Activated naive CD8-positive, alpha-beta T cell treated with anti-CD3 and anti-CD28 coated beads, Interleukin-2, amount 50 U/mL, for 24 hours (primary cell): ENCODE data around the gene ABCA4.
A peak's percentile ranks its signal among the peaks of the same experiment; 100 is the strongest.

Experiments
- ATAC-seq: fragments of 150-1000 bp; cut with Tn5 transposase; one replicate; pipeline ENCODE4 v1.10.0; 2021
- DNase-seq: peaks from one replicate; pipeline ENCODE4 v3.0.0; 2021
- H3K27ac Mint-ChIP-seq: one replicate; pipeline ENCODE4 v1.8.0; 2021; ENCODE audit warnings: mild to moderate bottlenecking, mixed read lengths
- H3K27me3 Mint-ChIP-seq: one replicate; pipeline ENCODE4 v1.8.0; 2021; ENCODE audit warnings: mixed read lengths
- H3K36me3 Mint-ChIP-seq: one replicate; pipeline ENCODE4 v1.8.0; 2021; ENCODE audit warnings: low read depth, mixed read lengths
- H3K4me1 Mint-ChIP-seq: one replicate; pipeline ENCODE4 v1.8.0; 2021; ENCODE audit warnings: mixed read lengths
- H3K4me3 Mint-ChIP-seq: one replicate; pipeline ENCODE4 v1.8.0; 2021; ENCODE audit warnings: mild to moderate bottlenecking, moderate library complexity, mixed read lengths
- H3K9me3 Mint-ChIP-seq: one replicate; pipeline ENCODE4 v1.8.0; 2021; ENCODE audit warnings: mixed read lengths

The ABCA4 gene

DNA sequence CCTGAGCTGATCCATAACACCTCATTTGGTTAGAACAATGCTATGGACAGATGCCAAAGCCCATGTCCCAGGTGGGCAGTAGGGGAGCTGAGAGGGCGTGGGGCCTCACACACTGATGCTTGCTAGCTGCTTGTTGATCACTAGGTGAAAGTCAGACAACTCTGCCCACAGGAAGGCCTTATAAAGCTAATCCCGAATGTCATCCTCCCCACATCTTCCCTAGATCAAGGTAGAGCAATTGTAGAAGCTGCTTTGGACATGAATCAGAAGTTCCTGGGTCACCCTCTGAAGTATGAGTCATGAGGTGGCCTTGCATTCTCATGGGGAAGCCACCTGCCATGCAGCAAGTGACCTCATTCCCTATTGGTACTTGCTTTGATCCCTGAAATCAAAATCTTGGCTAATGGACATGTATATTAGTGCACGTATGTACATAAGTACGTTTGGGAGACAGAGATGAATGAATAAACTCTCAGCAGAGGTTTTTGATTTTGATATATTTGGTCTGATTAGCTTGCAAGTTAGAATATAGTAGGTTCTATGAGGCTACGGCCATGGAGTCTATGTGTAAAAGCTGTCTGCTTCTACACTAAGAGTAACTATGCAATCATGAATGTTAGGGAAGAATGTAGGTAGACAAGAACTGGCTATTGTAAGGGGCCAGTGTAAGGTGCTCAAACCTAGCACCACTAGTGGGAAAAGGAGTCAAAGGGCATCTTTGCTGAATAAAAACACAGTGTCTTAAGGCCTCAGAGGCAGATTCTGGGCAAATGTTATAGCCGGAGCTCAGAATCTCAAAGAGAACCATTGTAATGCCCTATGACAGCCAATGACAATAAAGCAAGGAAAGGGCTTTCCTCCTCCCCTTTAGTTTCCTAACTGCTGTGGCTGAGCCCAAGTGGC is 52.6 kb downstream of the ABCA4 start:
- H3K9me3 Mint-ChIP-seq, result no peaks in the 10 kb centered on the region
- no peaks in the 10 kb centered on the region for H3K27me3 Mint-ChIP-seq
- H3K27ac Mint-ChIP-seq, result no peak overlapping the region
- H3K4me3 Mint-ChIP-seq, result no peak overlapping the region
- no peak for DNase-seq
- H3K36me3 Mint-ChIP-seq, result no peaks in the 10 kb centered on the region
- peak; percentile 55 for ATAC-seq
- peaks cover 3% of the 10 kb centered on the region for H3K4me1 Mint-ChIP-seq

DNA sequence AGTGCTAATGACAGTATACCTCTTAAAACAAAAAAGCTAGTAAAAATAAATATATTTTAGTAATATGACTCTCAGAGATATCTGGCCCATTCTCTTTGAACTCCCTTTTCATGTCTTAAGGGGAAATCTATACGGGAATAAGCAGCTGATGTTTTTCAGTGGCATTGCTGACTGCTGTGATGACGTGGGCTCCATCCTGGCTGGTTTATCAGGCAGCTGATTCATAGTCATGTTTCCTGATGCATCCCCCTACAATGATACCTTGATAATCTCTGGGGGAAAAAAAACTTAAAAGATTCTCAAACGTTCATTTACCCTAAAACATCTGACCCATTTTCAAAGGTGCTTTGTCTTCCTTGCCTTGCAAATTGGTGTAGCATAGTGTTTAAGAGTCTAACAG is 53.8 kb downstream of the ABCA4 start:
- Mint-ChIP-seq H3K4me1 (no peaks in the 10 kb centered on the region), H3K9me3 (no peaks in the 10 kb centered on the region), H3K27ac (no peak overlapping the region), H3K36me3 (no peaks in the 10 kb centered on the region), H3K4me3 (no peak overlapping the region), H3K27me3 (peaks cover under 1% of the 10 kb centered on the region)
- no peak for DNase-seq
- ATAC-seq, result no peak

DNA sequence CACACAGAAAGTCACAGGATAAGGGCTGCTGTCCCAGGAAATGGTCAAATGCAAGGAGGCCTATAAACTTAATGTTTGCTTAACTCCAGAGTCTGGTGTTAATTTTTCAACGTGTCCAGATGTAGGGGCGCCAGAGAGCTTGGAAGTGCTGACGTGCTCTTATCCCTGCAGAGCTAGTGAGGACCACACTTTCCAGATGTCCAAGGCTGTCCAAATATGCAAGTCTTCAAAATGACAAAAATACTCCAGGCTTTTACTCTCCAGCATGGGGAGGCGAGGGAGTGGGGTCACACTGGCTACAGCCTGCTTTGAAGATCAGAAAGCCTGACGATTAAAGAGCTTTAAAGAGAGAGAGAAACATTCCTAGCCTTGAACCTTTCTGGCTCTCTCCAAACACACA is 57.6 kb downstream of the ABCA4 start:
- no peak for DNase-seq
- Mint-ChIP-seq H3K4me3 (no peak overlapping the region), H3K27me3 (peaks cover 19% of the 10 kb centered on the region), H3K36me3 (no peaks in the 10 kb centered on the region), H3K27ac (no peak overlapping the region), H3K9me3 (no peaks in the 10 kb centered on the region), H3K4me1 (no peaks in the 10 kb centered on the region)
- ATAC-seq, result no peak

DNA sequence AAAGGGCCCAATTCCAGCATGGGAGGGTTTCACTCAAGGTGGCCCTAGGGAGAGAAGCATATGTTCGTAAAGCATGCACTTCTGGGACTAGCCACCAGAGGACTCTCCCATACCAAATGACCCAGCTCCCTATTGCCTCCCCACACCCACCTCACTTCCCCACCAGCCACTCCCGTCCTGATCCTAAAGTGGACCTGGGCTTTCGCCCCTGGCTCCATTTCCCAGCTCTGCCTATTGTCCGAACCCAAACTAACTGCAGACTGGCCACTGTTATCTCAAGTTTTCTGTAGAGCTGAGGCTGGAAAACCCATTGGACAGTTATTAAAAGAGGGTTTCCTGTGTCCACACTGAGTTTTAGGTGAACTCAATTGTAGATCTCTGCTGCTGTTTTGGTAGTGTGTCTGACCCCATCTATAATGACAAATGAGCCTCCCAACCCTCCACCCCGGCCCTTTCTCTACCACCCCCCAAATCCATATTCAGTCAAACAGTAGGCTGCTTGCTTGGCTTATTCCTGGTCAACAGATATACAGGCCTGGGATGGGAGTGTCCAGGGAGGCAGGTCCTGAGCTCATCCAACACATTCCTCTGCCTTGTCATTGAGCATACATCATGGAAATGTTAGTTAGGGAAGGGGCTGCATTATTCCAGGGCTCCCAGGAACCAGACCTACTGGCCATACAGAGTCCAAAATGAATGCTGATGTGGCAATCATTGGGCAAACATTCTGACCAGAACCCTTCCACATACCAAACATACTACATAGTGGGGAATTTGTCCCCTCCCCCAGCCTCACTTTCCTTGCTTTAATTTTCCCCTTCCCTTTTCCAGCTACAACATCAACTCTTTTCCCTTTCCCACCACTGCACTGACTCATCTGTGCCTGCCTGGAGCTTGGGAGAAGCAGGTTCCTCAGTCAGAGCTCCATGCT is 59.2 kb downstream of the ABCA4 start:
- DNase-seq (peak; percentile 34), ATAC-seq (peak; percentile 76)
- Mint-ChIP-seq H3K36me3 (no peaks in the 10 kb centered on the region), H3K4me1 (no peaks in the 10 kb centered on the region), H3K4me3 (no peak overlapping the region), H3K27ac (no peak overlapping the region), H3K27me3 (peaks cover 19% of the 10 kb centered on the region), H3K9me3 (no peaks in the 10 kb centered on the region)

DNA sequence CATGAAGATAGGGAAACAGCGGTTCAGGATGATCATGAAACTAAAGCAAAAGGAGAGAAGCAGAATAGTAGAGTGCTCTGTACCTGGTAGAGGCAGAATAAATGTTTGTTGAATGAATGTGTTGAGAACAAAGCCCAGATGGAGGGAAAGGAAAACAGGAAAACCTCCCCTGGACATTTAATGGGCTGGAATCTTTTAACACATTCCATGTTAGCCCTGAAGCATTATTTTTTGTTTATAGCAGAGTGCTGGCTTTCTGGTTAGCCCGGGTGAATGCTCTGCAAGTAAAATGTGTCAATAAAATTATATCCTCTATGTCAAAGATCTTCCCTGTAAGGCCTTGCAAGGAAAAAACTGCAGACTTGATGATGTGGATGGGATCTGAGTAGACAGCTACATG is 60.2 kb downstream of the ABCA4 start:
- Mint-ChIP-seq H3K4me1 (no peaks in the 10 kb centered on the region), H3K27me3 (peaks cover 19% of the 10 kb centered on the region), H3K36me3 (no peaks in the 10 kb centered on the region), H3K9me3 (no peaks in the 10 kb centered on the region), H3K27ac (no peak overlapping the region), H3K4me3 (no peak overlapping the region)
- DNase-seq (no peak), ATAC-seq (no peak)

DNA sequence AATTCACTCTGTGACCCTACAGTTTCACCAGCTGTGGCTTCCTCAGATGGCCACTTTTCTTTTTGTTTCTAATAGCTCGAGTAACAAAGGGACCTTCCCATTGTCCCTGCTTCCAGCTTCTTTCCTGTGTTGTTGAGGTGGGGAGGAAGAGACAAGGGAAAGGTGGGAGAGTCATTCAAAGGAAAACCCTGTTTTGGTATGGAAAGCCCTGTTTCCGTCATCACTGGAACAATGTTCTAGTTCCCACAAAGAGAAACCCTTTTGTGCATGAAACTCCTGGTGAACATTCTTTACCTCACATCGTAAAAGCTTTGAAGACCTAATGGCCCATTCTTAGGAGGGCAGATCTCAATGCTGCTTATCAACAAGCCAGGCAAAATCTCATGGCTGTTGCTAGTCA is 62.2 kb downstream of the ABCA4 start:
- Mint-ChIP-seq H3K36me3 (no peaks in the 10 kb centered on the region), H3K4me3 (no peak overlapping the region), H3K4me1 (no peaks in the 10 kb centered on the region), H3K27me3 (peaks cover 26% of the 10 kb centered on the region), H3K9me3 (no peaks in the 10 kb centered on the region), H3K27ac (no peak overlapping the region)
- ATAC-seq, result no peak
- DNase-seq, result no peak

DNA sequence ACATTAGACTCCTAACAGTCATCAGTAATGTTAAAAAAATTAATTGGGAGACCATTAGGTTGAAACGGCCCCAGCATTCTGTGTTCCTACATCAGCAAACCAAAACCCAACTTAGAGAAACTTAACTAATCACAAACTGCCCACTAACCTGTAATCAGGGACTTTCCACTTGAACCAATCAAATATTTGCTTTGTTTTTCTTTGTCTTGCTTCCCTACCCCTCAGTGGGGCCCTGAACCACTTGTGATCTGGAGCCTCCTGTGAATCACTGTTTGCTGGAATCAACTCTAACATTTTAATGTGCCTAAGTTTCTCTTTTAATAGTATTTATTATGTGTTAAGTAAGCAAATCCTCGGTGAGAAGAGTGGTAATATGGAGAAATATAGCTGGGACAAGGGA is 64.0 kb downstream of the ABCA4 start:
- H3K4me1 Mint-ChIP-seq, result no peaks in the 10 kb centered on the region
- H3K9me3 Mint-ChIP-seq, result no peaks in the 10 kb centered on the region
- H3K4me3 Mint-ChIP-seq, result no peak overlapping the region
- H3K27me3 Mint-ChIP-seq, result peaks cover 24% of the 10 kb centered on the region
- no peak for DNase-seq
- H3K27ac Mint-ChIP-seq, result no peak overlapping the region
- no peak for ATAC-seq
- no peaks in the 10 kb centered on the region for H3K36me3 Mint-ChIP-seq

DNA sequence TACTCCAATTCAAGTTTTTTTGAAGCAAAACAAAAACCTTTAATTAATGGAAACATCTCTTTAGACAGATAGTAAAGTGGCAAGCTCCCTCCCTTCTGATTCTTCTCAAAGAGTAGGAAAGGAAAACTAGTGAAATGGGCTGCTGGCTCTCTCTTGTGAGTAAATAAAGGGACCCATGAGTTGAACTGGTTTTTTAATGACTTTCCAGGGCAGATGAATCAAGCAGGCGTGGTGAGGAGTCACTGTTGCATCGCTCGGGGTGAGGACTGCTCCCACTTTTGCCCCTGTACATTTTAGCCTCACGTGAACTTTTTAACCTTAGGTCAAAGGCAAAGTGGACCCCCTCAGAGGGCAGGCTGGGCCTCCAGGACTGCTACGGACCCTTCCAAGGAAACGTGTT is 64.8 kb downstream of the ABCA4 start:
- ATAC-seq (no peak), DNase-seq (no peak)
- no peak overlapping the region for H3K4me3 Mint-ChIP-seq
- no peaks in the 10 kb centered on the region for H3K9me3 Mint-ChIP-seq
- no peak overlapping the region for H3K27ac Mint-ChIP-seq
- no peaks in the 10 kb centered on the region for H3K36me3 Mint-ChIP-seq
- H3K27me3 Mint-ChIP-seq, result peaks cover 21% of the 10 kb centered on the region
- H3K4me1 Mint-ChIP-seq, result no peaks in the 10 kb centered on the region

DNA sequence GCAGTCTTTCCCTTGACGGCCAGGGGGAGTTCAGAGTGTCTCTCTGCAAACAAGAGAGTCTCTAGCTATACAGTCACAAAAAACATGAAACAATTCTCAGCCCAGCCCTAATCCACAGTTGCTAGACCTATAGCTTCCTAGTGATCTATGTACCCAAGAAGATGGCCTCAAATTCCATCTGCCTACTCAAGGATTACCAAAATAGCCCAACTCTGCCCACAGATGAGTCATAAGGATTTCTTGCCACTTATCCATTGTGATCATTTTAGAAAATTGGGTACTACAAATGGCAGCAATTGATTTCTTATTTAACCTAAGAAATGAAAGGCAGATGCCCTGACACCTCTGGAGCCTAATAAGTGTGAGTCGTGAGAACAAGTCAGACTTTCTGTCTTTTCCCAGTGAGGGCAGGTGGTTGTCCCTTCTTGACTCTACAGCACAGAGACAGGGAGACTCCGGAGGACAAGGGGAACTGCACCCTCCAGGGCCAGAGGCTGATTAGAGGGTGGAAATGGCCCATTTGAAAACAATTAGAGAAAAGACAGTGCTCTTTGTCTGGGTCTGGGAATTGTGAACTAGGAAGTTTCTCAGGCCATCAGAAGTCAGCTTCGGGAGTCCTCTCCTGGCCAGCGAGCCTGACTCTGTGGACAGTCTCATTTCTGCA is 65.4 kb downstream of the ABCA4 start:
- no peaks in the 10 kb centered on the region for H3K36me3 Mint-ChIP-seq
- DNase-seq (no peak), ATAC-seq (no peak)
- H3K27ac Mint-ChIP-seq, result no peak overlapping the region
- H3K27me3 Mint-ChIP-seq, result peaks cover 19% of the 10 kb centered on the region
- H3K4me3 Mint-ChIP-seq, result no peak overlapping the region
- no peaks in the 10 kb centered on the region for H3K4me1 Mint-ChIP-seq
- no peaks in the 10 kb centered on the region for H3K9me3 Mint-ChIP-seq

DNA sequence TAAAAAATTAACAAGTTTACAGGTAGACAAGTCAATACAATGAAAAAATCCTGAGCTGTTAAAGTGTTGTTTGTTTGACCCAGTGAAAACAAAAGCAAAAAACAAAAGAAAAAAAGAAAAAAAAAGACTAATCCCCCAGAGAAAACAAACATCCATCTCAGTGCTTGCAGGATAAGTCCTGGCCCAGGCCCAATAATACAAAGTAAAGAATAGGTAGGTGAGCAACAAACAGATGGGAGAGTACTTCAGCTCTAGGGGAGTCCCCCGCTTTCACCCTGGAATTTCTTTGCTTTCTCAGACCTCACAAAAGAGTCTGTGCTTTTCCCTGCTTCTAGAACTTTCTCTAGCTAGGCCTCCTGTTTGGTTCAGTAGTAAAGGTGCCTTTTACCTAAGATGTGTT is 70.3 kb downstream of the ABCA4 start:
- no peak overlapping the region for H3K27ac Mint-ChIP-seq
- no peaks in the 10 kb centered on the region for H3K9me3 Mint-ChIP-seq
- DNase-seq, result no peak
- H3K27me3 Mint-ChIP-seq, result peaks cover 10% of the 10 kb centered on the region
- no peaks in the 10 kb centered on the region for H3K36me3 Mint-ChIP-seq
- H3K4me3 Mint-ChIP-seq, result no peak overlapping the region
- ATAC-seq, result no peak
- H3K4me1 Mint-ChIP-seq, result no peaks in the 10 kb centered on the region

DNA sequence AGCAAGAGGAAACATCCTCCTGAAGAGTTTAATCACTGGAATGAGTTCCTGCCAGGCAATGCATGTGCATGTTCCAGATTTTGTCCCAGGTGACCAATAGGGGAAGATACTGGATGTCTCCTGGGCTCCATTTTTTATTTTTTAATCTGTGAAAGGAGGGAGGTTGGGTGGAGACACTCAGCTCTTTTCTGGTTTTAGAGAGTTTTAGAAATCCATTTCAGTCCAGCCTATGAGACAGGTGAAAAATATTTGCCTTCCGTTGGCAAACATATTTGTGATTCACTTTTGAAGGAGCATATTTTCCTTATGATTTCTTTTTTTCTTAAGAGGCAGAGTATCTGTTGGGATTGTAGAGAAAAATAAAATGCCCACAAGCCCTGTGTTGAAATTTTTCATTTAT is 70.7 kb downstream of the ABCA4 start:
- Mint-ChIP-seq H3K27me3 (peaks cover 14% of the 10 kb centered on the region), H3K4me1 (peaks cover 3% of the 10 kb centered on the region), H3K4me3 (no peak overlapping the region), H3K27ac (no peak overlapping the region), H3K9me3 (no peaks in the 10 kb centered on the region), H3K36me3 (no peaks in the 10 kb centered on the region)
- DNase-seq (no peak), ATAC-seq (no peak)

DNA sequence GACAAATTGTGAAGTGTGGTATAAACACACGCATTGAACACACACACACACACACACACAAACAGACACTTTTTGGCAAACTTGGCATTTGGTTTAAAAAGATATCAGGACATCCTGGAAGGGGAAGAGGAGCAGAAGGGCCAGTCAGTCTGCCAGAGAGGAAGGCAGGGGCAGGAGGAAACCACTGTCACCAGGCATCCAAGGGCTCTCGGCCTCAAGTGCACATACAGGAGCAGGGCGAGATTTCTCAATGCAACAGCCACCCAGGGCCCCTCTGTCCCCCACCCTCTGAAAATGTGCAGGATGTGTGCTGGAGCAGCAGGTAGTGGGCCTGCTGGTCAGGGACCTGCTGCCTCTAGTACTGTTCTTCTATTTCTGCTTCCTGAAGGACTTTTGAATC is 71.2 kb downstream of the ABCA4 start:
- Mint-ChIP-seq H3K4me1 (peaks cover 3% of the 10 kb centered on the region), H3K9me3 (no peaks in the 10 kb centered on the region), H3K36me3 (no peaks in the 10 kb centered on the region), H3K4me3 (no peak overlapping the region), H3K27me3 (peaks cover 14% of the 10 kb centered on the region), H3K27ac (no peak overlapping the region)
- ATAC-seq, result no peak
- no peak for DNase-seq

DNA sequence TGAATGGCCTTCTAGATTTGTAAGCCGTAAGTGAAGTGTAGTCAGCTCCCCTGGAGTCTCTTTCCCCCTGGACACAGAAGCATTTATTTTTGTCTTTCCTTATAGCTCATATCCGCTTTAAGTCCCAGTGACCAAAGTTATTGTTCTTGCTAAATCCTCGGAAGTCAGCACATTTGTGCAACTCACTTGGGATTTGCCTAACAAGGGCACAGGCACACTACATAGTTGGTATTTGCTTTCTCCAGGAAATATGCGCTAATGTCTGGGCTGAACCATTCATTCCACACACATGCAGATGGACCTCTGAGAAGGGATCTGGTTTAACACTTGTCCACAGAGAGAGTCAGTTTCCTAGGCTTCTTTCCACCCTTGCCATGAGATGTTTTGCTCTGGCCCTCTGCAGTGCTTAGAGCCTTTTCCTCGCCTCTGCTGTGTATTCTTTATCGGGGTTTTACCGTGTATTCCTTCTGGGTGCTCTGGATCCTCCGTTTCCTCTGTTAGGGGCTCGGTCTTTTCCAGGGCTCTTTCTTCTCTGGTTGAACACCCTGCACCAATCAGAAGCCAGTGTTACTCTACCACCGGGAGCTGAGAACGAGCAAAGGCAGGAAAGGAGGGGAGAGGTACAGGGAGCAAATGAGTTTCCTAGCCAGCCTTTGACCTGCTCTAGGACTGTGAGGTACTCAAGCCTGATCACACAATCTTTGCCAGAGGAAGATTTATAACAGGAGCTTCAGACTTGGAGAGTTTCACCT is 72.4 kb downstream of the ABCA4 start:
- Mint-ChIP-seq H3K4me3 (no peak overlapping the region), H3K27ac (no peak overlapping the region), H3K4me1 (peaks cover 4% of the 10 kb centered on the region), H3K36me3 (no peaks in the 10 kb centered on the region), H3K27me3 (peaks cover 11% of the 10 kb centered on the region), H3K9me3 (no peaks in the 10 kb centered on the region)
- DNase-seq (no peak), ATAC-seq (no peak)

DNA sequence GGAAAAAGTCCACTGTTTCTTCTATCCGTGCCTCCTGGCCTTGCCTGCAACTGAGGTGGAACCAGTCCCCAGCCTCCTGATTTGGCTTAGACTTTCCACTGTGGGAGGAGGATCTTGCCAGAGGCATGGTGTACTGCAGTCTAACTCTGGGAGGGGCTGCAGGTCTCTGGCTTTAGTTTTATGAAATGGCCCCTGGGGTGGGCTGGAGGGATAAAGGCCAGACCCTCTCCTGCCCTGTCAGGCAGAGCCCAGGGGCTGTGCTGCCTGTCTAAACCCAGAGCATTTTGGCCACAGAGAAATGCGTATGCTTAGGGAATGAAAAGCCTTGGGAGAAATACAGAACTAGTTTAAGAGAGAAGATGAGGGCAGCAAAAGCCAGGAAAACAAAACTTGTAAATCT is 73.0 kb downstream of the ABCA4 start:
- H3K36me3 Mint-ChIP-seq, result no peaks in the 10 kb centered on the region
- H3K27ac Mint-ChIP-seq, result no peak overlapping the region
- no peak overlapping the region for H3K4me3 Mint-ChIP-seq
- no peak for DNase-seq
- H3K9me3 Mint-ChIP-seq, result no peaks in the 10 kb centered on the region
- H3K27me3 Mint-ChIP-seq, result peaks cover 11% of the 10 kb centered on the region
- ATAC-seq, result no peak
- peaks cover 4% of the 10 kb centered on the region for H3K4me1 Mint-ChIP-seq
